Colonic mucosa (tissue), 4 donors: Measurements from ENCODE around the gene STKLD1. TPM values are rescaled to one million over a fixed set of nuclear protein-coding genes. Genes with fewer than 3 reads are reported as not detected.

Source experiments
- DNase-seq: peaks from one replicate; pipeline ENCODE4 v3.0.0-alpha.2; 2020
- H3K27ac ChIP-seq: fragments of 200-600 bp; one replicate; pipeline ENCODE4 v1.8.0; 2021
- H3K27me3 ChIP-seq: fragments of 200-600 bp; one replicate; pipeline ENCODE4 v1.8.0; 2021
- H3K36me3 ChIP-seq: fragments of 200-600 bp; one replicate; pipeline ENCODE4 v1.8.0; 2021
- H3K4me1 ChIP-seq: fragments of 200-600 bp; one replicate; pipeline ENCODE4 v1.8.0; 2021; ENCODE audit warnings: mild to moderate bottlenecking
- H3K4me3 ChIP-seq: fragments of 200-600 bp; one replicate; pipeline ENCODE4 v1.8.0; 2021
- H3K9ac ChIP-seq, 2 donors: one replicate each; pipeline ENCODE4 v1.7.0; 2013; ENCODE audit warnings: control low read depth in 2 of 2, low read depth in 2 of 2, low read length in 2 of 2
- H3K9me3 ChIP-seq: fragments of 200-600 bp; one replicate; pipeline ENCODE4 v1.8.0; 2021
- intact Hi-C: fragments of 100-400 bp; cut with DNase I; formaldehyde crosslinking; loops from one replicate; pipeline ENCODE4 v1.14.1; 2022
- total RNA-seq, 2 donors: library from RNA; stranded (reverse); fragmentation: NEBNext Ultra II Directional in 1 of 2; extraction: Animal tissue kit (Norgen Biotek cat#: 25700) in 1 of 2; gene quantifications; one replicate each; pipeline ENCODE4 v1.2.1, GENCODE V29; 2021
- TF ChIP-seq, protein P1 (sequence below): fragments of 200-600 bp; IDR thresholded peaks from one replicate; pipeline ENCODE4 v1.8.0; 2022; ENCODE audit warnings: antibody characterized with exemption, mild to moderate bottlenecking
- donor health status: healthy.
- donor health status: DM: no; HTN: no; CAD: no.
- donor health status: DM: no; HTN: no; CAD: no.

Gene STKLD1
- total RNA-seq, 2 donors from 2014 or later: 0.45 TPM; not detected in 1

GRCh38 chr9:133403766-133404453, 27.7 kb downstream of the STKLD1 start:
- Histone ChIP-seq H3K9me3 (no peaks in the 10 kb centered on the region), H3K4me1 (no peaks in the 10 kb centered on the region), H3K36me3 (peaks cover 4% of the 10 kb centered on the region), H3K4me3 (no peak overlapping the region), H3K9ac (no peak overlapping the region), H3K27me3 (no peaks in the 10 kb centered on the region), H3K27ac (no peak overlapping the region)
- TF ChIP-seq, protein P1, sequence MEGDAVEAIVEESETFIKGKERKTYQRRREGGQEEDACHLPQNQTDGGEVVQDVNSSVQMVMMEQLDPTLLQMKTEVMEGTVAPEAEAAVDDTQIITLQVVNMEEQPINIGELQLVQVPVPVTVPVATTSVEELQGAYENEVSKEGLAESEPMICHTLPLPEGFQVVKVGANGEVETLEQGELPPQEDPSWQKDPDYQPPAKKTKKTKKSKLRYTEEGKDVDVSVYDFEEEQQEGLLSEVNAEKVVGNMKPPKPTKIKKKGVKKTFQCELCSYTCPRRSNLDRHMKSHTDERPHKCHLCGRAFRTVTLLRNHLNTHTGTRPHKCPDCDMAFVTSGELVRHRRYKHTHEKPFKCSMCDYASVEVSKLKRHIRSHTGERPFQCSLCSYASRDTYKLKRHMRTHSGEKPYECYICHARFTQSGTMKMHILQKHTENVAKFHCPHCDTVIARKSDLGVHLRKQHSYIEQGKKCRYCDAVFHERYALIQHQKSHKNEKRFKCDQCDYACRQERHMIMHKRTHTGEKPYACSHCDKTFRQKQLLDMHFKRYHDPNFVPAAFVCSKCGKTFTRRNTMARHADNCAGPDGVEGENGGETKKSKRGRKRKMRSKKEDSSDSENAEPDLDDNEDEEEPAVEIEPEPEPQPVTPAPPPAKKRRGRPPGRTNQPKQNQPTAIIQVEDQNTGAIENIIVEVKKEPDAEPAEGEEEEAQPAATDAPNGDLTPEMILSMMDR: peak; percentile 70
- DNase-seq: peak; percentile 67
- intact Hi-C loops: loop anchor here (2.0 kb wide), 1 partner anchor 217 kb away; no protein-coding TSS in a partner anchor

- no peaks in the 10 kb centered on the region for H3K4me1 ChIP-seq
- TF ChIP-seq, protein P1: no peak
- peaks cover 4% of the 10 kb centered on the region for H3K36me3 ChIP-seq
- H3K27ac ChIP-seq: no peak overlapping the region
- H3K9ac ChIP-seq: no peak overlapping the region
- H3K9me3 ChIP-seq: no peaks in the 10 kb centered on the region
- intact Hi-C loops: loop anchor here (2.0 kb wide), 1 partner anchor 218 kb away; no protein-coding TSS in a partner anchor
- DNase-seq: no peak
- H3K4me3 ChIP-seq: no peak overlapping the region
- no peaks in the 10 kb centered on the region for H3K27me3 ChIP-seq
Measured at GRCh38 chr9:133404454-133405002, 28.4 kb downstream of the STKLD1 start.

- H3K27ac ChIP-seq: no peak overlapping the region
- intact Hi-C loops: loop anchor here (2.0 kb wide), 2 partner anchors 81 to 219 kb away; no protein-coding TSS in a partner anchor
- TF ChIP-seq, protein P1: no peak
- no peaks in the 10 kb centered on the region for H3K27me3 ChIP-seq
- H3K4me3 ChIP-seq: no peak overlapping the region
- no peak for DNase-seq
- H3K9ac ChIP-seq: no peak overlapping the region
- no peaks in the 10 kb centered on the region for H3K9me3 ChIP-seq
- H3K36me3 ChIP-seq: peaks cover 4% of the 10 kb centered on the region
- no peaks in the 10 kb centered on the region for H3K4me1 ChIP-seq
Measured at GRCh38 chr9:133405508-133406438, 29.6 kb downstream of the STKLD1 start.

DNA sequence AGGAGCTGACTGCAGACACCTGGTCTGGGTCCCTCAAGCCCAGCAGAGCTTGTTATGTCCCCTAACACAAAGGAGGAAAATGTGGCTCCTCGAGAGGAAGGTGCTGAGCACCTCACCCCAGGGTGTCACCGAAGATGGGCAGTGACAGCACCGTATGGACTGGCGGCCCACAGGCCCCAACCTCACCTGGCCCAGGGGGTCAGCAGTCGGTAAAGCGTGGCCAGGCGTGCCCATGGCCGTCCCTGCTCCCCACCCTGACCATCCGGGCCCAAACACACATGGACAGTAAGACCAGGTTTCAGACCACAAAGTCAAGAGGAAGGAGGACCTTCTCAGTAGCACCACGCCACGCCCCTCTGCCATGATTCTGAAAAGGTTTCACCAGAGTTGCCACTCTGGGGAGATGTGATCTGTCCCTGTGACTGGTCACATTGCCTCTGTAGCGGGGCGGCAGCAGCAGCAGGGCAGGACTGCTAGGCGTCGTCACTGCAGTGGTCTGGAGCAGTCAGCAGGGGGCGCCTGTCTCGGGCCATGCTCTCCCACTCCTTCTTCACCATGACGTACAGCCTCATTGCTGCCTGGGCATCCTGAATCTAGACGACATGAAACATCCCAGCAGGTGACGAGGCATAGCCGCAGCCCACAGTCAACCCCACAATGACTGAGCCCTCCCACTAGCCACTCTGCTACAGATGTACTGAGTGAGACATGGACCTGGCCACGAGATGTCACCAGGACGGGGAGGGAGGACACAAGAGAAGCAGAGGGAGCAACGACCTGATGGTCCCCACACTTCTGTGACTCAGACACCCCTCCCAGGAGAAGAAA, 30.5 kb downstream of the STKLD1 start:
- Histone ChIP-seq H3K27ac (no peak overlapping the region), H3K4me3 (no peak overlapping the region), H3K27me3 (no peaks in the 10 kb centered on the region), H3K36me3 (peaks cover 4% of the 10 kb centered on the region), H3K4me1 (no peaks in the 10 kb centered on the region), H3K9me3 (no peaks in the 10 kb centered on the region), H3K9ac (no peak overlapping the region)
- TF ChIP-seq, protein P1: peak; percentile 87
- intact Hi-C loops: loop anchor here (2.0 kb wide), 1 partner anchor 80 kb away; no protein-coding TSS in a partner anchor
- peak; percentile 76 for DNase-seq
